Mononuclear cell (primary cell): ENCODE measurements around the gene VWCE. TPM values are rescaled to one million over a fixed set of nuclear protein-coding genes. Genes with fewer than 3 reads are reported as not detected.

Source experiments
- H3K27me3 ChIP-seq: 2 replicates; pipeline ENCODE4 v1.6.0; 2011; ENCODE audit warnings: low read length, control low read depth; ENCODE audit not compliant: insufficient read depth
- H3K4me1 ChIP-seq: 2 replicates; pipeline ENCODE4 v1.5.1; 2011; ENCODE audit warnings: mild to moderate bottlenecking, low read length, control low read depth; ENCODE audit not compliant: insufficient read depth
- H3K4me3 ChIP-seq: 2 replicates; pipeline ENCODE4 v1.5.1; 2011; ENCODE audit warnings: mild to moderate bottlenecking, low read length, moderate library complexity
- H3K9me3 ChIP-seq: 2 replicates; pipeline ENCODE4 v1.5.1; 2011; ENCODE audit warnings: low read depth, mild to moderate bottlenecking, control low read depth, low read length
- total RNA-seq: library from RNA; depleted of rRNA; stranded (reverse); fragments of >200 nt; gene quantifications from one replicate; pipeline ENCODE4 v1.2.3, GENCODE V29; 2012

VWCE gene, protein sequence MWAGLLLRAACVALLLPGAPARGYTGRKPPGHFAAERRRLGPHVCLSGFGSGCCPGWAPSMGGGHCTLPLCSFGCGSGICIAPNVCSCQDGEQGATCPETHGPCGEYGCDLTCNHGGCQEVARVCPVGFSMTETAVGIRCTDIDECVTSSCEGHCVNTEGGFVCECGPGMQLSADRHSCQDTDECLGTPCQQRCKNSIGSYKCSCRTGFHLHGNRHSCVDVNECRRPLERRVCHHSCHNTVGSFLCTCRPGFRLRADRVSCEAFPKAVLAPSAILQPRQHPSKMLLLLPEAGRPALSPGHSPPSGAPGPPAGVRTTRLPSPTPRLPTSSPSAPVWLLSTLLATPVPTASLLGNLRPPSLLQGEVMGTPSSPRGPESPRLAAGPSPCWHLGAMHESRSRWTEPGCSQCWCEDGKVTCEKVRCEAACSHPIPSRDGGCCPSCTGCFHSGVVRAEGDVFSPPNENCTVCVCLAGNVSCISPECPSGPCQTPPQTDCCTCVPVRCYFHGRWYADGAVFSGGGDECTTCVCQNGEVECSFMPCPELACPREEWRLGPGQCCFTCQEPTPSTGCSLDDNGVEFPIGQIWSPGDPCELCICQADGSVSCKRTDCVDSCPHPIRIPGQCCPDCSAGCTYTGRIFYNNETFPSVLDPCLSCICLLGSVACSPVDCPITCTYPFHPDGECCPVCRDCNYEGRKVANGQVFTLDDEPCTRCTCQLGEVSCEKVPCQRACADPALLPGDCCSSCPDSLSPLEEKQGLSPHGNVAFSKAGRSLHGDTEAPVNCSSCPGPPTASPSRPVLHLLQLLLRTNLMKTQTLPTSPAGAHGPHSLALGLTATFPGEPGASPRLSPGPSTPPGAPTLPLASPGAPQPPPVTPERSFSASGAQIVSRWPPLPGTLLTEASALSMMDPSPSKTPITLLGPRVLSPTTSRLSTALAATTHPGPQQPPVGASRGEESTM
- 0.52 TPM for total RNA-seq

DNA sequence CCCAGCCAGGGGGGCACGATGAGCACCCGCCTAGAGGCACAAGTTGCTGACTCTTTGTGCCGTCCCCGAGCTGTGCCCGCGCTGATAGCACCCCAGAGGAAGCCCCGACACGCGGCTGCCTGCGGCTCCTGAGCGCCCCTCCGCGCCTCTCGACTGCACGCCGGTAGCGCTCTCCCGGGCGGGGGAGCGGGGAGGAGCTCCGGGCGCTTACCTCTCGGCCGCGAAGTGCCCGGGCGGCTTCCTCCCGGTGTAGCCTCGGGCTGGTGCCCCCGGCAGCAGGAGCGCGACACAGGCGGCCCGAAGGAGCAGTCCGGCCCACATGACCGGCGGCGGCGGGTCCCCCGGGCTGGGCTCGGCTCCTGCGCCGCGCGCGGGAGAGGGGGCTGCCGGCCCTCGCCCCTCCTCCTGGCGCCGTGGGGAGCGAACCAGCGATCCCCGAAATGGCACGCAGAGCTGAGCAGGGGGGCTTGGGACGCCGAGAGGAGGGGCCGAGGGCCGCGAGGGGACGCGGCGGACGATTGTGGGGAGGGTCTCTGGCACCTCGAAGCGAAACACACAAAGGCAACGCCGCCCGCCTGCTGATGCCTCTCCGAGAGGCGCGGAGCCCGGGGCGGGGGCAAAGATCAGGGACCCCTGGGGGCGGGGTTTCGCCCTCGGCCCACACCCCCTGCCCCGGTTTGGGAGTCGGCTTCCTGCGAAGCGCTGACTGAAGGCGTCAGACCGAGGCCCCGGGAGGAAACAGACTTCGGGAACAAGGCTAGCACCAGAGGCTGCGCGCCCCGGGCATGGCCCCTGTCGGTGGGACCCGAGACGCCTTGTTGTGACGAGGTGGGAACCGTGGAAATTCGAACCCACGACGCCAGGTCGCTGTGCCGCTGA is at the start of gene VWCE:
Gene VWCE (minus strand): TSS at position 600 of the 879 bp plus-strand sequence. CDS start 279 bp downstream, at position 321.
- Histone ChIP-seq H3K4me1 (peaks cover 24% of the 10 kb centered on the region), H3K9me3 (no peaks in the 10 kb centered on the region), H3K4me3 (peak within 1 kb of the TSS; percentile 30), H3K27me3 (peaks cover 18% of the 10 kb centered on the region)

DNA sequence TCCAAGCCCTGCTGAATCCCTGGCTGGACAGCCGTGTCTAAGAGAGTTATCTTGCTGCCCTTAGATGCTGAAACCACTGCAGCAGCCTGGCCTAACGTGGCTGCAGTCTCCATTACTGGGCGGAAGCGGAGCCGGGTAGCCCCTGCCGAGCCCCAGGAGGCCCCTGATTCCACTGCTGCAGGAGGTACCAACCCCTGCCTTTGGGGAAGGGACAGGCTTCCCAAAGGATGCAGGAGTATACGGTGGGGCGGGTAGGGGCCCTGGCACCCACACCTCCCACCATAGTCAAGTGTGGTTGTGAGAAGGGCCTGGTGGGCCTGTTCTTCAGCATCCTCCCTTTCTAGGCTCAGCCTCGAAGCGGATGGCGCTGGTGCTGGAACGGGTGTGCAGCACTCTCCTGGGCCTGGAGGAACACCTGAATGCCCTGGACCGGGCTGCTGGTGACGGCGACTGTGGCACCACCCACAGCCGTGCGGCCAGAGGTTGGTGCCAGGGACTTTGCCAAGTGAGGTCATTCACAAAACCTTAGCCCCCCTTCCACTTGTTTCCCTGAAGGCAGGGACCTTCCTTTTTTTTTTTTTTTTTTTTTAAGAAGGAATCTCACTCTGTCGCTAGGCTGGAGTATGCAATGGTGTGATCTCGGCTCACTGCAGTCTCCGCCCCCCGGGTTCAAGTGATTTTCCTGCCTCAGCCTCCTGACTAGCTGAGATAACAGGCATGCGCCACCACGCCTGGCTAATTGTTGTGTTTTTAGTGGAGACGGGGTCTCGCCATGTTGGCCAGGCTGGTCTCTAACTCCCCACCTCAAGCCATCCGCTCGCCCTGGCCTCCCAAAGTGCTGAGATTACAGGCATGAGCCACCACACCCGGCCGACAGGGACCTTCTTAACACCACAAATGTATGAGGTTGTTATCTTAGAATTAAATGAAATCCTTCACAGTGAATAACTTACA is 49.0 kb upstream of the VWCE start:
- Histone ChIP-seq H3K4me3 (no peak overlapping the region), H3K9me3 (no peaks in the 10 kb centered on the region), H3K27me3 (no peaks in the 10 kb centered on the region), H3K4me1 (peaks cover 19% of the 10 kb centered on the region)

DNA sequence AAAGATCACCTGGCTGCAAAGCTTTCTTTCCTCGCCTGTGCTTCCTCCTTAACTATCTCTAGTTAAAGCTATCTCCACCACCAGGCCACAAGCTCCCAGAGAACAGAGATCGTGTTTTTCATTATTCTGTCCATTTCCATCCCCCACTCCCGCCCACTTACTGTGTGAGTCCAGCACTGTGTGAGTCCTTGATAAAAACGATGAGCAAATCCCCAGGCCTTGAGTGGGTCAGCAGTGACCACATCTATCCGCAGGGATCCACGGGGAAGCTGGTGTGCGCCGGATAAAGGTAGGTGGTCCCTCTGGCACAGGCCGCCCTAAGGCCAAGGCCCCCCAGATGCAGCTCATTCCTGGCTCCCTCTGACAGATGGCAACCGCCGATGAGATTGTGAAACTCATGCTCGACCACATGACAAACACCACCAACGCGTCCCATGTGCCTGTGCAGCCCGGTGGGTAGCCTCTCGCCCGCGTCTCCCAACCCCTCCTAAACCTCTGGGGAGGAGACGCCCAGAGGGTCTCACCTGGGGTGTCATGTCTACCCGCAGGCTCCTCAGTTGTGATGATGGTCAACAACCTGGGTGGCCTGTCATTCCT is 47.2 kb upstream of the VWCE start:
- H3K4me1 ChIP-seq = peaks cover 3% of the 10 kb centered on the region
- H3K27me3 ChIP-seq = no peaks in the 10 kb centered on the region
- H3K4me3 ChIP-seq = no peak overlapping the region
- no peaks in the 10 kb centered on the region for H3K9me3 ChIP-seq

DNA sequence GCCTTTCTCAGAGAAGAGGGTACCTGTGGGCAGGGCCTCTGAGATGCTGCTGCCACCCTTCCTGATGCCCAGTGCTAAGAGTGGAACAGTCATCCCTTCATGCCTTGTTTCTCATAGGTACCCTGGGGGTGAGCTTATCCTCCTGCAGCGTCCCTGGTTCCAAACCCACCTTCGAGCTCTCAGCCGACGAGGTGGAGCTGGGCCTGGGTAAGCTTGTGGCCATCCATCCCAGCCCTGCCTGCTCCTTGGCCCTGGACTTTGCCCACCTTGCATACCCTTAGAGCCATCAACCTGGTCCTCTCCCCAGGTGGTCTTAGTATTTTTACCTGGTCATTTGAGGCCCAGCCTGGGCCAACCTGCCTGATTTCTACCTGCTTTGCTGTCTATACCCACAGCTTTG is 46.6 kb upstream of the VWCE start:
- Histone ChIP-seq H3K27me3 (no peaks in the 10 kb centered on the region), H3K9me3 (no peaks in the 10 kb centered on the region), H3K4me3 (no peak overlapping the region), H3K4me1 (no peaks in the 10 kb centered on the region)

DNA sequence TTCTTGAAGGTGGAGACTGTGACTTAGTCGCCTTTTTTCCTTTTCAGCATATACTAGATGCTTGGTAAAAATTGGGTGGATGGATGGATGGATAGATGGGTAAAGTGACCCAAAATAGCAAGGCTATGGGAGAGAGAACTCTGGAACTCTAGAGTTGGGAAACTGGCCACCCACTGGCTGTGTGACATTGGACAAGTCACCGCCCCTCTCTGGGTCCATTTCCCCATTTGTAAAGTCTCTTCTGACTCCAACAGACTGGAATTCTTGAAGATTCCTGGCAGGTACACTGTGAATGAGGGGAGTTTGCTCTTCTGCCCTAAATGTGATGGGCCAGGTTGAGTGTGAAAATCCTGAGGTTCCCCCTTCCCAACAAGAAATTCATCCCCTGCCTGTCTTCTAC is 45.9 kb upstream of the VWCE start:
- H3K4me3 ChIP-seq = no peak overlapping the region
- no peaks in the 10 kb centered on the region for H3K27me3 ChIP-seq
- no peaks in the 10 kb centered on the region for H3K9me3 ChIP-seq
- peaks cover 5% of the 10 kb centered on the region for H3K4me1 ChIP-seq

DNA sequence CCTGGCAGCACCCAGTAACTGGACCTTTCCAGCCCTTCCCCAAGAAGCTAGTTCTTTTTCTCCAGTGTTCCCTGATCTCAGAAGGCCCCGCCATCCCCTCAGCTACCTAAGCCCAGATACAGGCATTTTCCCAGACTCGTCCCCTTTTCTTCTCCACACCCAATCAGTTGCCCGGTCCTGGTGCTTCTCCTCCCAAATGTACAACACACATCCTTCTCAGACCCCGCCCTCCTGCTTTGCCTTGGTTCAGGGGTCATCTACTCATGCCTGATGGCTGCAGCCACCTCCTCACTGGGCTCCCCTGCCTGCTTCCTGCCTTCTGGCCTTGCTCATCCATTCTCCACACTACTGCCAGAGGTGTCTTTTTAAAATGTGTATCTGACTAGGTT is 44.4 kb upstream of the VWCE start:
- Histone ChIP-seq H3K9me3 (no peaks in the 10 kb centered on the region), H3K4me1 (peaks cover 6% of the 10 kb centered on the region), H3K4me3 (no peak overlapping the region), H3K27me3 (no peaks in the 10 kb centered on the region)

DNA sequence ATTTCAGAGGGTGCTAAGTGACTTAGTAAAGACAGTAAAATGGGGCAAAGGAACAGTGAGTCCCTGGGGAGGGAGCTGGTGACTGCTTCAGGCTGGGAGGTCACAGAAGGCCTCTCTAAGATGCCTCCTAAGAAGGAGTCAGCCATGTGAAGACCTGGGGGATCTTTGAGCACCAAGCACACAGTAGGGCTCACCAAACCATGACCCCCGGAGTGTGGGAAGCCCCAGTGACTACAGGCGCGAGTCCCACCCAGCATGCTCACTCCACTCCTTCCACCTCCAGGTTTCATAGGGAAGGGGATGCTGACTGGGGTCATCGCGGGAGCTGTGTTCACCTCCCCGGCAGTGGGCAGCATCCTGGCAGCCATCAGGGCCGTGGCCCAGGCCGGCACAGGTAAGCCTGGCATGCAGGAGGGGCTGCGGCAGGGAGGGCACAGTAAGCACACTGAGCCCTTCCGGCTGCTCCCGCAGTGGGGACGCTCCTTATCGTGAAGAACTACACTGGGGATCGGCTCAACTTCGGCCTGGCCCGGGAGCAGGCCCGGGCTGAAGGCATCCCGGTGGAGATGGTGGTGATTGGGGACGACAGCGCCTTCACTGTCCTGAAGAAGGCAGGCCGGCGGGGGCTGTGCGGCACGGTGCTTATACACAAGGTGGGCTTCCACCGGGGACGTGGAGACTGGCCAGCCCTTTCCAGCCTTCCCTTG is 43.8 kb upstream of the VWCE start:
- Histone ChIP-seq H3K4me1 (peaks cover 8% of the 10 kb centered on the region), H3K4me3 (no peak overlapping the region), H3K27me3 (no peaks in the 10 kb centered on the region), H3K9me3 (no peaks in the 10 kb centered on the region)

DNA sequence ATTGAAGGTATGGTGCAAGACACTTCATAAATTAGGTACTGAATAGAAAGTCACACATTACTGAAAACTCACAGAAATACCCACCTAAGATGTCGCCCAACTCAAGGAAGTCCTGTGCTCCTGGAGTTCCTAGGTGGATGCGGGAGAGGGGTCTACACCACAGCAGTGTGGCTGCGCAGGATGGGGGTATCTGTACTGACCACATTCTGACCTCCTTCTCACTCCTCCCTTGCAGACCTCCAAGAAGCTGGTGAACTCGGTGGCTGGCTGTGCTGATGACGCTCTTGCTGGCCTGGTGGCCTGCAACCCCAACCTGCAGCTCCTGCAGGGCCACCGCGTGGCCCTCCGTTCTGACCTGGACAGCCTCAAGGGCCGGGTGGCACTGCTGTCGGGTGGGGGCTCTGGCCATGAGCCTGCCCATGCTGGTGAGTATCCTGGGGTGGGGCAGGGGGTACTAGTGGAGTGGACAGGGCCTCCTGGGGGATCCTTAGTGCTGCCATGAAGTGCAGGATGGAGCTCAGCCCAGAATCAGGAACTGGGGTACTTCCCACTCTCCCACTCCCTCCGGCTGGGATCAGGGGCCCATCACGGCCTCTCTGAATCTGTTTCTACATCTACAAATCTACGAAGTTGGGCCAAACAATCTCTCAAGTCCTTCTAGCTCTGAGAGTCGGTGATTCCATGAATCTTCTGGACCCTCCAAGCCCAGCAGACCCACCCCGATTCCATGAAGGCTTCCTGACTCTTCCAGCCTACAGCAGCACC is 42.8 kb upstream of the VWCE start:
- H3K9me3 ChIP-seq = no peaks in the 10 kb centered on the region
- H3K4me1 ChIP-seq = peaks cover 16% of the 10 kb centered on the region
- no peak overlapping the region for H3K4me3 ChIP-seq
- H3K27me3 ChIP-seq = no peaks in the 10 kb centered on the region

DNA sequence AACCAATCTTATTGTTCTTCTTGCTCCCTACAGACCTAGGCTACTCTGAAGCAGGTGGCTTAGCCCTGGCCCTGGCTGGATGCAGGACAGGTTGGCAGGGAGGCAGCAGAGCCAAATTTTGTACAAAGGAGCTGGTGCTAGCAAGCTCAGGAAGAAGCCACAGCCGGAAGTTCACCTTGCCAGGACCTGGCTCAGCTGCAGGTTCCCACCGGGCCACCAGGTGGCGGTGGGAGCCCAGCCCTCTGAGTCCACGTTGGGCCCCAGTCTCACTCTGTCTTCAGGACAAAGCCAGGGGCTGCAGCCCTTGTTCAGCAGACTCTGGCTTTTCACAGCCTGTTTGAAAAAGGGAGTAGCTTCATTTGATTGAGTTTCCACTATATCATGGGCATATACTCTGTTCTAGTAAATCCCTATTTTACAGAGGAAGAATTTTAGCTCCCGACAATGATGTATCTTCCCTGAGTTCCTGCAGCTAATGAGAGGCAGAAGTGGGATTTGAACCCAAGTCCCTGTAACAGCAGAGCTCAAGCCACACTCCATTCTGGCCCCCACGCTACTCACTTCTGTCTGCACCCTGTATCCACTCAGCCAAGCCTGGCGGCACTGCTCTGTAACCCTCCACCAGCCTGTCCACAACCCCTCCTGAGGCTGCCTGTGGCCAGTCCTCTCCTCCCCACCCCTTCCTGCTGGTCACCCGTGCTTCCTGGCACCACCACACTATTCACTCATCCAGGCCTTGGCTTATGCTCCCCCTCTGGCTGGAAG is 41.2 kb upstream of the VWCE start:
- Histone ChIP-seq H3K4me1 (peaks cover 28% of the 10 kb centered on the region), H3K9me3 (no peaks in the 10 kb centered on the region), H3K4me3 (no peak overlapping the region), H3K27me3 (no peaks in the 10 kb centered on the region)

DNA sequence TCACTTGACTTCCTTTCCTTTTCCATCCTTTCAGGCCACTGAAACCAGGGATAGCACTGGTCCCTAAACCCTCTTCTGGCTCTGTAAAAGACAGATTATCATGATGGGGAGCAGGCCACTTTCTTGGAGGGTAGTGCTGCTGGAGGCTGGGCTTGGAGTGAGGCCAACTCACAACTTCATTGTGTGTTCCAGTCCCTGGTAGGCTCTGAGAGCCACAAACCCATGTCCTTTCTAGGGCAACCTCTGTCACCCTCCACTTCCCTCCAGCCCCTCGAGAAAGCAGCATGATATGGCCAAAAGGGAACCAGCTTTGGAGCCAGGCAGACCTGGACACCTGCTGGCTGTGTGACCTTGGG is 40.2 kb upstream of the VWCE start:
- Histone ChIP-seq H3K9me3 (no peaks in the 10 kb centered on the region), H3K4me3 (no peak overlapping the region), H3K27me3 (no peaks in the 10 kb centered on the region), H3K4me1 (peaks cover 33% of the 10 kb centered on the region)

DNA sequence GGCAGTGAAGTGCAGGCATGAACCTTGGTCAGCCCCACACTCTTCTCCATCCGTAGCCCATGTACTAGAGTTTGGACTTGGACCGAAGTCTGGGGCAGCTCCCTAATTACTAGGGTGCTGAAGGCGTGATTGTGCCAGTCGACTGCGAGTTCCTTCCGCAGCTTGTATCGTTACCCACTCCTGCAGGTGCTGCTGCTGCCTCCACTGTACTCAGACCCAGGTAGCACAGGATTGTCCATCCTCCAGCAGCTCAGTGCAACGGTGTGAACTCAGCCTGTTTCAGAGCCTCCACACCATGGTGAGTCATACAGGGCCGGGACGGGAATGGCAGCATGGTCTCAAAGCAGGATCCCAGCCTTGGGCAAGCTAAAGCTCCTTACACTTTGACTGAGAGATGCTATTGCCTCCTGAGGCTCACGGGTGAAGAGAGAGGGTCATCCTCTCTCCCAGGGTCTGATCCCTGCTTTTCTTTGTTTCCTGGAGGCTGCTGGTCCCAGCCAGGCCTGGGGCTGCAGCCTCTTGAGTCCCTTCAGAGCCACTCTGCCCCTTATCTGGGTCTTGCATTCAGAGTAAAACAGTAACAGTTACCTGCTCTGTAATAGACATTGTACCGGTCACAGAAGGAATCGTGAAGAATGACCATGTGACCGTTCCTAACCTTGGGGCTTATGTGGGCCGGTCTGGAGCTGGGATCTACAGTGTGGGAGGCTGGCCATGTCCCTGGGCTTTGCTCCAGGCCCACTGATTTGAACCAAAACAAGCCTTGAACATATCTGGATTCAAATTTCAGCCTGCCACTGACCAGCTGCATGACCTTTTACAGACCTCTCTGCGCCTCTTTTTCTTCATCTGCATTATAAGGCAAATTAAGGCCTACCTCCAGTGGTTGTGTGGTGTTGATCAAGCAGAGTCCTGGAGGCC is 39.6 kb upstream of the VWCE start:
- Histone ChIP-seq H3K27me3 (no peaks in the 10 kb centered on the region), H3K9me3 (no peaks in the 10 kb centered on the region), H3K4me3 (no peak overlapping the region), H3K4me1 (peaks cover 33% of the 10 kb centered on the region)
